HL-60/S4 treated with retinoic acid at 250 ng/mL for 4 days and 3 days (cell line): ENCODE measurements around the gene CCNJ.

ENCODE experiments used
- in situ Hi-C: fragments of 300-500 bp; cut with MboI; formaldehyde crosslinking; loops from 2 replicates; pipeline ENCODE4 v1.7.0; 2022; ENCODE audit warnings: low sequenced_read_pairs

CCNJ gene

DNA sequence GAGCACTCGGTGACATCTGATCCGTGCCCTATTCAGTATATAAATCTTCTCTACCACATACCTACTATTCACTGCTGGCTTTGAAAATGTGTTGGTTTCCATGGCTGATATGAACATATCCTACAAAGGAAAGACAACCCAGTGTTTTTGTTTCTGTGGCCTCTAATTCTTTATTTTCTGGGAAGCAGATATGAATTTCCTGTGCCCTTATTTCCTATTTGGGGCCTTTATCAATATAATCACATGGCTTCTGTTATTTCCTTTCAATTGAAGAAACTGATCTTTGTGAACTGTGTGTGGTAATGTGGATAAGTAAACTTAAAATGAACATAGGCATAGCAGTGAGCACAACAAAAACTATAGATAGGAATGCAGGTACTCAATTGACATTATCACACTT, 10.6 kb downstream of the CCNJ start:
- in situ Hi-C loops = no loop called here

DNA sequence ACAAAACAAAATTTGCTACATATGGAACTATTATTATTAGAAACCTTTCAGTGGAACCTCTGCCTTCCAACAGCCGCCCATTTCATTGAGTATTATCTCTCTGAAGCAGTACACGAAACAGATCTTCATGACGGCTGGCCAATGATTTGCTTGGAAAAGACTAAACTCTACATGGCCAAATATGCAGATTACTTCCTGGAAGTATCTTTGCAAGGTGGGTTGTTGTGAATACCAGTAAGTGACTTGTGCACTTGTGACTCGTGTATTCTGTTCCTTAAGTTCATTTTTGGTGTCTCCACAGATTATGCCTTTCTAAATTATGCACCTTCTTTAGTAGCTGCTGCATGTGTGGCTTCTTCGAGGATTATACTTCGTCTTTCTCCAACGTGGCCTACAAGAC, 13.4 kb downstream of the CCNJ start:
- in situ Hi-C loops = no loop called here

DNA sequence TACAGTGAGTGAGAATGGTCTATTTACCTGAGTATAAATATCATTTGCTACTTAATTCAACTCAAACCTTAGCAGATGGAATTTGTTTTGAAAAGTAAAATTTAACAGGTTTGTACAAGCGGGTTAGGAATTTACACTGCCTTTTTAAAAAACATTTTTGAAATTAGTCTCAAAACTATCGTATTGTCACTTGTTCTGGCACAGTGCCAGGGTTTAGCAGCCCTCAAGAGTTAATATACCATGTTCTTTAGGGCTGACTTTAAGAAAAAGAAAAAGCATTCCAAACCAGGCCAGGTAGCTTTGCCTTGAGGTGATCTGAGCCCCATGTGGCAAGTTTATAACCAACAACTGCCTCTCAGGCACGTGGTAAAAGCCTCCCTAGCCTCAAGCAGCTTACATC, 17.8 kb downstream of the CCNJ start:
- in situ Hi-C loops = no loop called here

DNA sequence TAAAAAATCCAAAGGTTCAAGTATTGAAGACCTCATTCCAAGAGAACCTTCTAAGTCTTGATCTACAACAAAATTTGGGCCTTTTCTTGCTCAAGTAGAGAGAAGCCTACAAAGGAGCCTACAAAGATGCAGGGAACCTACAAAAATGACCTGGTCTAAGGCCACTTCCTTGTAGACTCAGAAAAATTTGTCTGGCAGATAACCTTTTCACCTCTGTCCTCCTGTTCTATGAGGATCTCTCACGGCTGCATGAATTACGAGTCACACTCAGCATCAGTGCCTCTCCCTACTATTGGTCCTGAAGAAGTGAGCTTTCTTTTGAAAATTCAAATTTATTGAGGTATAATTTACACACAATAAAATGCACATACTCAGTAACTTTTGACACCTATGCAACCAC, 29.3 kb downstream of the CCNJ start:
- in situ Hi-C loops = no loop called here

DNA sequence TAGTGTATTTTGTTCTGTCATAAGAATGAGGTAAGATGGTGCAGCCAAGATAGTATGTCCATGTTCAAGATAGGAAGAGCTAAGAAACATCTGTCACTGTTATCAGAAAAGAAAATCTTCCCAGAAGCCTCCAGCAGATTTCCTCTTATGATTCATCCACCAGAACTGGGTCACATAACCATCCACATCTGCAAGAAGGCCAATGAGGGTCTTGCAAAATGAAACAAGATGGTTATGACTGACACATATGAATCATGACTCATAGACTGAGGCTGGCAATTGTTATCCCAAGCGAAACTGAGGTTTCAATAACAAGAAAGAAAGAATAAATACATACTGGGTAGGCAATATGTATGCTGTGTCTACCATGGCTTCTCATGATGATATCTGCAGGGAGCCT, 30.3 kb downstream of the CCNJ start:
- in situ Hi-C loops = no loop called here

DNA sequence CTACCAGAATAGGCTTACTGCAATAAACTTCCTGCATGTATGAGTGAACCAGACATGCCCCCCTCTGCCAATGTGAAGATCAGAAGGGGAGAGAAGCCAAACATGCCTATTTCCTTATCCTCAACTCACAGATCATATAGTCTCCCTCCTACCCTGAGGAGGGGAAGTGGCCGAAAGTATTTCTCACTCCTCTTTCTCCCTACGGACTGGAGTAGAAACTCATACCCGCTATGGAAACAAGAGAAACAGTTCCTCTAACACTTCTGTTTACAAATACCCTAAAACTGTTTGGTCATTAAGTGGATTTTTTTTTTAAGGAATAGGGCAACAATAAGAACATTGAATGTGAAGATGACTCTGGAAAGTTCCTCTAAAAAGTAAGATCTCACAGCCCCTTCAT, 31.4 kb downstream of the CCNJ start:
- in situ Hi-C loops = no loop called here

DNA sequence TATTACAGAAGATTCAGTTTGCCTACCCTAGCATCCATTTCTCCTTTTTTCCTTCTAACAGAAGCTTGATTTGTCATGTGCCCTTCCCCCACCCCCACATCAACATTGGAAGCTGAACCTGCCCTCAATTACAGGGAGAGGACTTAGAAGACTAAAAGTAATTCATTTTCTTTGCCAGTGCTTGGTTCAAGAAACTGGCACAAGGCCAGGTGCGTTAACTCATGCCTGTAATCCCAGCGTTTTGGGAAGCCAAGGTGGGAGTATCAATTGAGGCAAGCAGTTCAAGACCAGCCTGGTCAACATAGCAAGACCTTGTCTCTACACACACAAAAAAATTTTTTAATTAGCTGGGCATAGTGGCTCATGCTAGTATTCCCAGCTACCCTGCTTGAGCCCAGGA, 32.6 kb downstream of the CCNJ start:
- in situ Hi-C loops = no loop called here

DNA sequence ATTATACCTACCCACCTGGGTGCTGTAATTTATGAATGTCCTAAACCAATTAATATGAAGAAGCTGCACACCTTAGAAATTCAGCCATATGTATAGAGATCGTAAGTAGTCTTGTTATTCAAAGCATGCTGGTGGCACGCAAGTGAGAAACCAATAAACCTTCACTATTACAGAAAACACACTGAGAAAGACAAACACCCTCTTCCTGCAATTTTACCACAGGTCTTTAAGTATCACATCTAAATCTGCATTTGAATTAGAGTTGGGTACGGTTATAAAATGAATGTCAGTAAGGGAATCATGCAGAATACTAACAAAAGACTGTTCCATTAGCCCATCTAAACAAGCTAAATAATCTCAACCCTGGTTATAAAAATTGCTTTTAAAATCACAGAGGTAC, 33.8 kb downstream of the CCNJ start:
- in situ Hi-C loops = no loop called here

DNA sequence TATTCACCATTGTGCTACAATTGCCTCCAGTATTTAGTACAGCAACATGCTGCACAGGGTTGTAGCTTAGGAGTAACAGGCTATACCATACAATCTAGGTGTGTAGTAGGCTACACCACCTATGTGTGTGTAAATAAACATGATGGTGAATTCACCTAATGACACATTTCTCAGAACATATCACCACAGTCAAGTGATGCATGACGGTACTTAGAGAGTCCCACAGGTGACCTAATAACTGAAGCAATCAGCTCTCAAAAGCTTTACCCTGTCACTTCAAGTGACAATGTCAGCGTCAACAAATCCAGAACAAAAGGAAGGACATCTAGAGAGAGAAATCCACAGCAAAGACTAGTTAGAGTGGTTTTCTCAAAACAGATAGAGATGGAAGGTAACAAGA, 38.8 kb downstream of the CCNJ start:
- in situ Hi-C loops = no loop called here

DNA sequence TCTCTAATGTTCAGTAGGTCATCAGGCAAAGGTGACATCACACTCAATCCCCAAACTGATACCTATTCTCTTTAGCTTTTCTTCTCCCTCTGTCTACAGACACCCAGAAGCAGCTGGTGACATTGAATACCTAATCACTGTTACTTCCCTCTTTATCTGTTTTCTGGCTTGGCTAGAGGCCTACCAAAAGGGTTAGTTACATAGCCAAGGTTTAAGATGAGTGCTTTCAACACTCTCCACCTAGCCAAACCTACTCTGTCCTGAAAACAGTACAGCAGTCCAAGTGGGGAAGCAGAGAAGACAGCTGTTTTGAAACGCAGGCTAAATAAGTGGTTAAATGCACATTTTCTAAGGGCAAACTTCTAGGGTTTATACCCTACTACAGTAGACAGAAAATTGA, 39.4 kb downstream of the CCNJ start:
- in situ Hi-C loops = no loop called here

DNA sequence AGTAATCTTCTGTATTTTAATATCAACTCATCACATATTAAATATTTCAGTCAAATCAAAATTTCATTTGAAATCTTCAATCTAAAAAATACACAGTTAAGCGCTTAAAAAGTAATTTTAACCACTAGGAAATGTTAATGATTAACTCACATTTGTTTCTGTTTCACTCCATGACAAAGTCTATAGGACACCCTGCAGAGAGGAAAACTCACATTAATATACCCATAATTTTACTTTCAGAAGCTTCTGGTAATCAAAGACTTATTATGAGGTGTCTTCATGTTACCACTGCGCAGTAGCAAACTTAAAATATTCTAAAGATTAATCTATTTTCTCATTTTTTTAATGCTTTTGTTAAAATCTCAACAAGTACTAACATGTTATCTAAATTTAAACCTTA, 45.7 kb downstream of the CCNJ start:
- in situ Hi-C loops = no loop called here

DNA sequence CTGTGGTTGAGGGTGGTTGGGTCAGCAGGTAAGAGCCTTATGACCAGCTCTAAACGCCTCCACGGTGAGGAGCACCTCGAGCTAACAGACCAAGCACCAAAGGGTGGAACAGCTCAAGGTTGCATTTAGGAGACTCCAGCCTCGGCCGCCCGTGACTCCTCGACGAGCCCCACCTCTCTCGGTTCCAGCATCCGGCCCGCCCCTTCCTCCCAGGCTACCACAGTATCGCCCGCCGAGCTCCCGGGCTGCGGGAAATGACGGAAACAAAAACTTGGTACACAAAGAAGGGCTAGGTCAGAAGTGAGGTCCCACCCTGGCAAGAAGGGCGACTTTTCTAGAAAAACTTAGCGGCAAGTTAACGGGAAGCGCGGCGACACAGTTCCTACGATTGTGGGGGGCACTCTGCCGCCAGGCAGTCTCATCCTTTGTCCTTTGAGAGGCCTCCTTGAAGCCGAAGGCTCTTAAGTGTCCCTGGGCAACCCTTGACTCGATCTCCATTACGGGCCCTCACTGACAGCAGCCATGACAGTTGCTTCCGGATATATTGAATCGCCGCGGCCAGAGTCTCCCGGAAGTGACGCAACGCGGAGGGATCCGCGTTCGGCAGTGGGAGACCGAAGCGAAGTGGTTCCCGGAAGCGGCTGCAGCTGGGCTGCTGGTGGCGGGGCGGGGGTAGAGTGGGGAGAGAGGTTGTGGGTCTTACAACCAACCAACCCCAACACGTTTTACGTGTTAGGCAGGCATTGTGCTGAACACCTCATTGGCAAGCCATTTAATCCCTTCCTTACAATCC, 46.5 kb downstream of the CCNJ start:
- in situ Hi-C loops = no loop called here

DNA sequence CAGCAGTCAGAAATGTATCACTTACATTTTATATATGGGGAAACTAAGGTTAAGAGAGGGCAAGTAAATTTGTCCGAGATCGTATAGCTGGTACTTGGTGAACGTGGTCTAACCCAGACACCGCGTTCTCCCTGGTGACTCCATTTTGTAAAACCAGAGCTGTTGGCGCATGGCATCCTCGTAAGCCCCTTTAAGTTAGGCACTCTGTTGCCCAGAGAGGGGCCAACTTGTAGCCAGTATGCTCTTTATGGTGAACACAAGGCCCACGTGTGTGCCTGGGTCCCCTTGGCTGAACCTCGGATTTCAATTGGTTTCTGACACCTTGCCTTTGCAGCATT, 47.0 kb downstream of the CCNJ start:
- in situ Hi-C loops = no loop called here

DNA sequence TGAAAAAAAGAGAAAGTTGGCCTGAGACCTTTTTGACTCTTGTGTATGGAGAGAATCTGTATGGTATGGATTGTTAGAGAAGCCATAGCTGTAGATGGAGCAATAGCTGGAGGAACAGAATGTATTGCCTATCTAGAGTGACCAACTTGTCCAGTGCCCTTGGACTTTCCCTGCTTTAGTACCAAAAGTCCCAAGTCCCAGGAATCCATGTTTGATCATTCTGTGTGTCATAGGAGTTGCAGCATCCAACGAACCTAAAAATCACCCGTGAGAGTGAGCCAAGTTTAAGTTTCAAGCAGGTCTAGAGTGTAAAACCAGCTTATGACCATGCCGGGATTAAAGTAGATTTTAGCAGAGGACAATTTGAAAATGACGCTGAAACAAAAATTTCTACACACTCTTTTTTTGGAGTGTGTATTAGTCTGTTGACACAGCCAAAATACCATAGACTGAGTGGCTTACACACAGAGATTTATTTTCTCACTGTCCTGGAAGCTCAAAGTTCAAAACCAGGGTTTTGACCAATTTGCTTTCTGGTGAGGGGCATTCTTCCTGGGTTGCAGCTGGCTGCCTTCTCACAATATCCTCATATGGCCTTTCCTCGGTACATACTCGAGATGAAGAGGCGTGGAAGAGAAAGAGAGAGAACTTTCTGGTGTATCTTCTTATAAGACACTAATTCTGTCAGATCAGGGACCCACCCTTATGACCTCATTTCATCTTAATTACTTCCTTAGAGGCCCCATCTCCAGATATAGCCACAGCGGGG, 49.8 kb downstream of the CCNJ start:
- in situ Hi-C loops = no loop called here

DNA sequence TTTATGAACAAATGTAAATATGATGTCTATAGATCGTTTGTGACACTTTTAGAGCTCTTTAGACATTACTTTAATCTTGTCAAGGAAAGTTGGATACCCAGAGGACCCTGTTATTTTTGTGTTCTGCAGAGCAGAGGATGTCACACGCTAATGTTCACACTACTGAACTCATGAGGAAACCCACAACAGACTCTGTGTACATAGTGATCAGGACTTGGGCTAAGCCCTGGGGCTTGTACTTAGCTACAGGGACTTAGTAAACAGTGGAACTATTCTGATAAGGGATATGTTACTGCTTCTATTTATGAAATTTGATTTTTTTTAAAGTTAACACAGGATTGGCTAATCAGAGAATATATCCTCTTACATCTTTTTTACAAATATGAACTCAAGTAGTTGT, 50.6 kb downstream of the CCNJ start:
- in situ Hi-C loops = no loop called here

DNA sequence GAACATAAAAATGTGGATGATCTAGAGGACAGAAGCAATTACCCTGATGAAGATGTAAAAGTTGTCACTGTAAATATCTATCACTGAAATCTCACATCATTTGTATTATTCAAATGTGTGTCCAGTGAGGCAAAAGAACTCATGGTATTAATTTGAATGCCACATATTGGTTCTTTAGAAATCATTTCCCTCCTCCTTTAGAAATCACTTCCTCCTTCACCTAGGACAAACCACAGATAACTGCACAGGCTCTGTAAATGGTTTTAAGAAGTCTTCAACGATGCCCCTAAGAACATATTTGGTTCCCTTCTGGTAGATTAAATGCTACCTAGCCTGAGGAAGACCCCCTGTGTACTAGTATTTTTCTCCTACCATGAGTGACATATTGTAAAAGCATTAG, 53.6 kb downstream of the CCNJ start:
- in situ Hi-C loops = no loop called here

DNA sequence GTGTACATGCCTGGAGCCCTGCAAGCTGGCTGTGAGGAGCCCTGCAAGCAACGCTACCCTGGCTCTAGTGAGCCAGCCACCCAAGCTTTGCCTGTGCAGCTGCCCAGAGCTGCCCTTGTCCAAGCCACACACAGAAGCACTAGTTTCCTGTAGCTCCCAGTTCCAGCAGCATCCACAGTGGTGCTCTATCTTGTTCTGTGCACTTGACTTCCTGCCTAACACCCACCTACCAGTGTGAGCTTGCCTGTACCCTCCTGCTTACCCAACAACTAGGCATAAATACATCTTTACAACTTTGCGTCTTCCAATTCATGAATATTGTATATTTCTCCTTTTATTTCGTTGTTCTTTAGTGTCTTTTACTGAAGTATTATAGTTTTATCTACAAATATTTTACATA, 54.5 kb downstream of the CCNJ start:
- in situ Hi-C loops = no loop called here

DNA sequence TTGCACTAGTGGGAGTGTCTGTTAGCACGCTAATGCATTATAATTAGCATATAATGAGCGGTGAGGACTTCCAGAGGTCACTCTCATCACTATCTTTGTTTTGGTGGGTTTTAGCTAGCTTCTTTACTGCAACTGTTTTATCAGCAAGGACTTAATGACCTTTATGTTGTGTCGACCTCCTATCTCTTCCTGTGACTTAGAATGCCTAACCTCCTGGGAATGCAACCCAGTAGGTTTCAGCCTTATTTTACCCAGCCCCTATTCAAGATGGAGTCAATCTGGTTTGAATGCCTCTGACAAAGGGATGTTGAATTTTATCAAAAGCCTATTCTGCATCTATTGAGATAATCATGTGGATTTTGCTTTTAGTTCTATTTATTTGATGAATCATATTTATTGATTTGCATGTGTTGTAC, 64.2 kb downstream of the CCNJ start:
- in situ Hi-C loops = no loop called here
